ENCODE data around the gene TMEM91. TPM values are rescaled to one million over a fixed set of nuclear protein-coding genes. Genes with fewer than 3 reads are reported as not detected.
"Not testable (repeated sequence)": the region's sequence is repeated elsewhere in the genome, so short reads cannot be mapped to it uniquely, and the experiment has no call there.

TMEM91 gene
- total RNA-seq, 2 experiments from 2014 or later = 10.7 to 12.7 TPM

GRCh38 chr19:41366089-41366488 is 10.2 kb upstream of the TMEM91 start:
- H3K4me1 ChIP-seq (ENCODE audit: insufficient read depth, low read length, poor library complexity, severe bottlenecking) = peaks cover 10% of the 10 kb centered on the region
- peak; percentile 34 for DNase-seq (ENCODE audit: low spot score)
- H3K4me3 ChIP-seq (ENCODE audit: low read depth, low read length, poor library complexity, severe bottlenecking) = no peak overlapping the region
- no peaks in the 10 kb centered on the region for H4K20me1 ChIP-seq (ENCODE audit: insufficient read depth, low read length)
- no peaks in the 10 kb centered on the region for H3K9me3 ChIP-seq (ENCODE audit: low read length)
- no peak overlapping the region for H3K27ac ChIP-seq (ENCODE audit: low read depth, low read length, poor library complexity, severe bottlenecking)
- POLR2A ChIA-PET = interaction anchor here (0.6 to 1.4 kb wide), 2 partner anchors 39 to 164 kb away, joined by 3 to 4 read pairs; no protein-coding TSS in a partner anchor
- no peaks in the 10 kb centered on the region for H3K9me2 ChIP-seq (ENCODE audit: insufficient read depth, low read length)
- no peak overlapping the region for H2AFZ ChIP-seq (ENCODE audit: low read length)
- TF ChIP-seq CTCF (conservative IDR thresholded peaks at IDR 0.05; ENCODE audit: low read length) (peak; percentile 63), EZH2phosphoT487 (IDR thresholded peaks at IDR 0.05; ENCODE audit: borderline replicate concordance, low read depth, low read length) (no peak)
- no peaks in the 10 kb centered on the region for H3K36me3 ChIP-seq (ENCODE audit: insufficient read depth, low read length)
- no peak overlapping the region for H3K4me2 ChIP-seq (ENCODE audit: low read length)
- no TSS peak for BruUV-seq (replicated peaks)
- peaks cover 16% of the 10 kb centered on the region; the same call in 1 of the 2 replicates for H3K79me2 ChIP-seq (ENCODE audit: insufficient read depth, low read depth, low read length)
- intact Hi-C loops (cut with micrococcal nuclease; ENCODE audit: unreplicated experiment) = no loop called here
- CTCF ChIA-PET (ENCODE audit: unreplicated experiment) = no interaction called here

GRCh38 chr19:41367848-41368301 is 8.5 kb upstream of the TMEM91 start:
- POLR2A ChIA-PET = interaction anchor here (1.0 kb wide), 1 partner anchor 70 kb away, joined by 4 read pairs; no protein-coding TSS in a partner anchor
- intact Hi-C loops (cut with micrococcal nuclease; ENCODE audit: unreplicated experiment) = no loop called here
- Histone ChIP-seq H3K36me3 (ENCODE audit: insufficient read depth, low read length) (no peaks in the 10 kb centered on the region), H2AFZ (ENCODE audit: low read length) (no peak overlapping the region), H4K20me1 (ENCODE audit: insufficient read depth, low read length) (no peaks in the 10 kb centered on the region), H3K9me2 (ENCODE audit: insufficient read depth, low read length) (no peaks in the 10 kb centered on the region), H3K4me3 (ENCODE audit: low read depth, low read length, poor library complexity, severe bottlenecking) (no peak overlapping the region), H3K4me2 (ENCODE audit: low read length) (no peak overlapping the region), H3K79me2 (ENCODE audit: insufficient read depth, low read depth, low read length) (peaks cover 16% of the 10 kb centered on the region; the same call in 1 of the 2 replicates), H3K4me1 (ENCODE audit: insufficient read depth, low read length, poor library complexity, severe bottlenecking) (peaks cover 10% of the 10 kb centered on the region), H3K9me3 (ENCODE audit: low read length) (no peaks in the 10 kb centered on the region), H3K27ac (ENCODE audit: low read depth, low read length, poor library complexity, severe bottlenecking) (no peak overlapping the region)
- DNase-seq (ENCODE audit: low spot score) = no peak
- TF ChIP-seq CTCF (conservative IDR thresholded peaks at IDR 0.05; ENCODE audit: low read length) = no peak
- no peak for TF ChIP-seq EZH2phosphoT487 (IDR thresholded peaks at IDR 0.05; ENCODE audit: borderline replicate concordance, low read depth, low read length)
- BruUV-seq (replicated peaks) = no TSS peak
- CTCF ChIA-PET (ENCODE audit: unreplicated experiment) = no interaction called here

- no peaks in the 10 kb centered on the region for H3K9me2 ChIP-seq (ENCODE audit: insufficient read depth, low read length)
- BruUV-seq (replicated peaks) = no TSS peak
- intact Hi-C loops (cut with micrococcal nuclease; ENCODE audit: unreplicated experiment) = no loop called here
- no peak overlapping the region for H3K27ac ChIP-seq (ENCODE audit: low read depth, low read length, poor library complexity, severe bottlenecking)
- no peak for DNase-seq (ENCODE audit: low spot score)
- H4K20me1 ChIP-seq (ENCODE audit: insufficient read depth, low read length) = no peaks in the 10 kb centered on the region
- H2AFZ ChIP-seq (ENCODE audit: low read length) = no peak overlapping the region
- peaks cover 4% of the 10 kb centered on the region for H3K4me1 ChIP-seq (ENCODE audit: insufficient read depth, low read length, poor library complexity, severe bottlenecking)
- no peak overlapping the region for H3K4me2 ChIP-seq (ENCODE audit: low read length)
- peaks cover 11% of the 10 kb centered on the region; the same call in 1 of the 2 replicates for H3K79me2 ChIP-seq (ENCODE audit: insufficient read depth, low read depth, low read length)
- H3K36me3 ChIP-seq (ENCODE audit: insufficient read depth, low read length) = no peaks in the 10 kb centered on the region
- no peaks in the 10 kb centered on the region for H3K9me3 ChIP-seq (ENCODE audit: low read length)
- POLR2A ChIA-PET = interaction anchor here (0.6 kb wide), 1 partner anchor 18 kb away, joined by 3 read pairs; no protein-coding TSS in a partner anchor
- TF ChIP-seq EZH2phosphoT487 (IDR thresholded peaks at IDR 0.05; ENCODE audit: borderline replicate concordance, low read depth, low read length) (no peak), CTCF (conservative IDR thresholded peaks at IDR 0.05; ENCODE audit: low read length) (no peak)
- no peak overlapping the region for H3K4me3 ChIP-seq (ENCODE audit: low read depth, low read length, poor library complexity, severe bottlenecking)
- CTCF ChIA-PET (ENCODE audit: unreplicated experiment) = no interaction called here
Observed at GRCh38 chr19:41369769-41370168, 6.6 kb upstream of the TMEM91 start.

- H3K4me2 ChIP-seq (ENCODE audit: low read length); intact Hi-C loops (cut with micrococcal nuclease; ENCODE audit: unreplicated experiment); H3K9me3 ChIP-seq (ENCODE audit: low read length); H3K4me3 ChIP-seq (ENCODE audit: low read depth, low read length, poor library complexity, severe bottlenecking); H3K36me3 ChIP-seq (ENCODE audit: insufficient read depth, low read length); H3K79me2 ChIP-seq (ENCODE audit: insufficient read depth, low read depth, low read length); H4K20me1 ChIP-seq (ENCODE audit: insufficient read depth, low read length); DNase-seq (ENCODE audit: low spot score); BruUV-seq (replicated peaks); H2AFZ ChIP-seq (ENCODE audit: low read length); H3K27ac ChIP-seq (ENCODE audit: low read depth, low read length, poor library complexity, severe bottlenecking); CTCF ChIA-PET (ENCODE audit: unreplicated experiment); H3K4me1 ChIP-seq (ENCODE audit: insufficient read depth, low read length, poor library complexity, severe bottlenecking); H3K9me2 ChIP-seq (ENCODE audit: insufficient read depth, low read length): not testable (repeated sequence)
- POLR2A ChIA-PET = interaction anchor here (0.6 kb wide), 1 partner anchor 25 kb away, joined by 4 read pairs; no protein-coding TSS in a partner anchor
Observed at GRCh38 chr19:41371119-41371518, 5.2 kb upstream of the TMEM91 start.
